Measurements from ENCODE around the gene PCA3.

The PCA3 gene

DNA sequence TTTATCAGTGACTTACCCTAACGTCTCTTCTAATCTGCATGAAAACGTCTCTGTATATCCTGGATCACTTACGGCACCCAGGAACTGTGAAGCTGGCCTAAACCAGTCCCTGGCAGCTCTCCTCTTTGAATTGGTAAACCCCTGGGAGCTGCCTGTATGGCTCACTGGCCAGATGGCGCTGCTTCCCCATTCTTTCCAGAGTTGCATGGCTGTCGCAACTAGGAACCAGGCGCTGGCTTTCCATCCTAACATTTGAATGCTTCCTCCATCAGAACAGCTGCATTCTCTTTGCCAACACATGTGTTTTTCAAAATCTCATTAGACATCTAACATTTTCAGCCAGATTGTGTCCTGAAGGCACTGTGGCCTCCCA lies 8.0 kb upstream of the PCA3 start:
- no peak for DNase-seq (ENCODE audit: extremely low read depth in 1 of 2, low read depth in 1 of 2)

DNA sequence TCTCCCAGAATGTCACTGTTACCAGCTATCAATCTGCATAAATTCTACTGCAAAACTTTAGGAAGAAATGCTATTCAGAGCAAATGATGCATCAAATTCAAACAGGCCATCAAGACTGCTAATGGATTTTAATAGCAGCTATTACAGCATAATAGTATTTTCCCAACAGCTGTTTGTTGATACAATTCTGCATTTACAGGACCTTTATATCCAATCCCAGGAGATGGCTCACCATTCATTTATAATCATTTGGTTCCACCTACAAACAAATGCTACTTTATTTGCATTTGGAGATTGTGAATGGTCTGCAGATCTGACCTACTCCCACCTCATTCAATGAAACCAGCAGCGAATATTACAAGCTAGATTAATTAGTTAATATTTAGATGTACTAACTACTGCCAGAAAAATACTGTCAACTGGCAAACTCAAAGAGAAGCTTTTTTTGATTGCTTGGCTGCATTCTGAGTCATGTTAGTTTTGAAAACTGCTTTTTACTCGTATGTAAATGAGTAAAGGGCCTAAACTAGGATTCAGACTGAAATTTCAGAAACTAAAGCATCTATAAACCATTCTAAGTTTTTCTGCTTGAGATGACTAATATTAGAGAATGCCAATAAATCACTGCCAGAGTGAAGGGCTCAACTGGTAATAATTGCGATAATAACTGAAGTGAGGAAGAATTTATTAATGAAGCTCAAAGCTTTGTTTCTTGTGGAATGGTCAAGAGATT lies 7.1 kb upstream of the PCA3 start:
- DNase-seq (ENCODE audit: extremely low read depth in 1 of 2, low read depth in 1 of 2) = no peak

DNA sequence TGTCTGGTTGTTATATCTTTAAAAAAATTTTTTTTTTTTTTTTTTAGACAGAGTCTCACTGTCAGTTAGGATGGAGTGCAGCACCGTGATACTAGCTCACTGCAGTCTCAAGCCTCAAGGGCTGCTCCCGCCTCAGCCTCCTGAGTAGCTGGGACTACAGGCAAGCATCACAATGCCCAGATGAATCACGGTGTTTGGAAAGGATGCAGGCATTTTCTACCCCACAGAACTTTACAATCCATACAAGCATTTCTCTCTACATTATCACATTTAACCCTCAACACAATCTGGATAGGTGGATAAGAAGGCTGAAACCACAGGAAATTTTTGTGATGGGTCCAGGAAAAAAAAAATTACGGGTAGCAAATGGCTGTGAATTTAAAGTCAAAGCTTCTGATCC lies 5.8 kb upstream of the PCA3 start:
- DNase-seq (ENCODE audit: extremely low read depth in 1 of 2, low read depth in 1 of 2) = no peak

DNA sequence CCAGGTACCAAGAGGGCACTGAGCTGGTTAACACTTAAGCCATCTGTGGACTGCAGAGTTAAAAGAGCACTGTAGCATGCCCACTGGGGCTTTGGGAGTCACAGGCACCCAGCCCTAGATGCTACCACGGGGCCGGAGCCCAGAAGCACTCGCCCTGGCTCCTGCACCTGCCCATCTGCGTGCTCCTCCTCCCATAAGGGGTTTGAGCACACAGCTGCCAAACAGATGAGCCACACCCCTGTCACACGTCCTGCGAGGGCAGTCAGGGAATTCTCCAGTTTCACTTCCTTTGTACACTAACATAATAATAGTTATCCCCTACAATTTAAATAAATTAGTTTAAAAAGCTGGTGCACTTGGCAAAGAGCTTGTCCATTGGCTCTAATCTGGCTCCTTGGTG lies 4.5 kb upstream of the PCA3 start:
- no peak for DNase-seq (ENCODE audit: extremely low read depth in 1 of 2, low read depth in 1 of 2)

DNA sequence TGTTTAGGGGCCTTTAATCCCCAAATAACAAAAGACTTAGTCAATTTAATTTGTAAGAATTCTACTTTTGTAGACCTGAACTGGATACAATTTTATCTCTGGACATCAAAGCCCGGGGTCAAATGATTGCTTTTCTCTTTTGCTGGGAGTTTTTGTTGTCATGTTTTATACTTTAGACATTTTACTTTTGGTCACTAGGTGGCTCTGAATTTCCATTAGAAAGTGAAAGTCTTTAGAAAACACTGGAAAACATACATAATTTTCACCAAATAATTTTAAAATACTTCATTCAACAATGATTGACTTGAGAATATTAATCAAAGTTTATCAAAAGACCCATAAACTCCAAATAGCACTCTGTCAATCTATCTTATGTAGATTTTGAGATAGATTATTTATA lies 2.8 kb upstream of the PCA3 start:
- no peak for DNase-seq (ENCODE audit: extremely low read depth in 1 of 2, low read depth in 1 of 2)

DNA sequence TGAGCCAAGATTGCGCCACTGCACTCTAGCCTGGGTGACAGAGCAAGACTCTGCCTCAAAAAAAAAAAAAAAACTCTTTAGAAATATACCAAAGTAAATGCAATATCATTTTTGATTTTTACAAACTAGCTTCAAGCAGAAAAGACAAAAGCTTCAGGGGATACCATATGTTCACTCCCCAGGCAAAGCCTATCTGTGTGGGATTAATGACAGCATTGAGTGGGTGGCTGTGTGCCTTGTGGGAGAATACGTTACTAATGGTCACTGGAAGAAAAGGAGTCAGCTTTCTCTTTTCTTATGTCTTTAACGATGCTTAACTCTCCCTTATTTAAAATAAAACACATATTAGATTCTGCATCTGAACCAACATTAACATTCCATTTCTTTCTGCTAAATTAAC lies 1.9 kb downstream of the PCA3 start:
- no peak for DNase-seq (ENCODE audit: extremely low read depth in 1 of 2, low read depth in 1 of 2)

DNA sequence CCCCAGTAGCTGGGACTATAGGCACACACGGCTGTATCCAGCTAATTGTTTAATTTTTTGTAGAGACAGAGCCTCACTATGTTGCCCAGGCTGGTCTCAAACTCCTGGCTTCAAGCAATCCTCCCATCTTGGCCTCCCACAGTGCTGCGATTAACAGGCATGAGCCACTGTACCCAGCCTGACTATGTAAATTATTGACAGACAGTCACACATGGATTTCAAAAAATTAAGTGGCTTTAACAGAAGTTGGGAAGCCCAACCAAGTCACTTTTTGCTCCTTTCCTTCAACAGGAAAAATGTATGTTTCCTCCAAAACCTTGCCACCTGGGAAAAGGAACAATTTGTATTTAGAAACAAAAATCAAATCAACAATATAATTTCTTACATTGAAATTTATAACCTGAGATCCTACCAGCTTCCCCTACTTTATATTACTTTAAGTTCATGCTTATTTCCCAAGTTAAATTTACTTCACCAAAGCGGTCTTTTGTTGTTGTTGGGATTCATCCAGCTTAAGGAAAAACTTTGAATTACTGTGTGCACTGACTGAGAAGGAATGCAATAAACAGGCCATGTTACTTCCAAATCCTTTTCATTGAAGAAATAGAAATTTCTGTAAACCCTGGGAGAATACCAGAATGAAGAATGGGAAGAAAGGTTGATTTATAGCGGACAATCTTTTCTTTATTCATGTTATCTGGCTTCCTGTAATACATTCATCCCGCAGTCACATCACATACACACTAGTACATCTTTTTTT lies 8.6 kb downstream of the PCA3 start:
- DNase-seq (ENCODE audit: extremely low read depth in 1 of 2, low read depth in 1 of 2) = no peak

DNA sequence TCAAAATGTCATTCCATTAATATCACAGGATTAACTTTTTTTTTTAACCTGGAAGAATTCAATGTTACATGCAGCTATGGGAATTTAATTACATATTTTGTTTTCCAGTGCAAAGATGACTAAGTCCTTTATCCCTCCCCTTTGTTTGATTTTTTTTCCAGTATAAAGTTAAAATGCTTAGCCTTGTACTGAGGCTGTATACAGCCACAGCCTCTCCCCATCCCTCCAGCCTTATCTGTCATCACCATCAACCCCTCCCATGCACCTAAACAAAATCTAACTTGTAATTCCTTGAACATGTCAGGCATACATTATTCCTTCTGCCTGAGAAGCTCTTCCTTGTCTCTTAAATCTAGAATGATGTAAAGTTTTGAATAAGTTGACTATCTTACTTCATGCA lies 20.6 kb downstream of the PCA3 start:
- DNase-seq (ENCODE audit: extremely low read depth in 1 of 2, low read depth in 1 of 2) = no peak

DNA sequence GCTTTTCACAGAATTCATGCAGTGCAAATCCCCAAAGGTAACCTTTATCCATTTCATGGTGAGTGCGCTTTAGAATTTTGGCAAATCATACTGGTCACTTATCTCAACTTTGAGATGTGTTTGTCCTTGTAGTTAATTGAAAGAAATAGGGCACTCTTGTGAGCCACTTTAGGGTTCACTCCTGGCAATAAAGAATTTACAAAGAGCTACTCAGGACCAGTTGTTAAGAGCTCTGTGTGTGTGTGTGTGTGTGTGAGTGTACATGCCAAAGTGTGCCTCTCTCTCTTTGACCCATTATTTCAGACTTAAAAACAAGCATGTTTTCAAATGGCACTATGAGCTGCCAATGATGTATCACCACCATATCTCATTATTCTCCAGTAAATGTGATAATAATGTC lies 21.3 kb downstream of the PCA3 start:
- DNase-seq (ENCODE audit: extremely low read depth in 1 of 2, low read depth in 1 of 2) = no peak

DNA sequence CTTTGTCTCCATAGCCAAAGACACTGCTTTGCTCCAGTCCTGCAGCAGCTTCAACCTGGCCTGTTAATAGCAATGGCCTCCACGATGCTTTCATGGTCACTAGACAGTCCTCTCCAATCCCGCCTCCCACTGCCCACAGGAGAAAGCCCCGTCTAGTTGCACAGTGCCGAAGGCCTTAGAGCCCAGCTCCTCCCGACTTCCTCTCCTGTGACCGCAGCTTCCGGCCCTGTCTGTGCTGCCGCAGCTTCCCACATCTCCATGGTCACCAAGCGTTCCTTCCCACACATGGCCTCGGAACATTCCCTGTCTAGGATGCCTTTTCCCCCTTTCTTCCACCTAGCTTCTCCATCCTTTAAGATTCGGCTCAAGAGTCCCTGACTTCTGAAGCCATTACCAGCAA lies 23.4 kb downstream of the PCA3 start:
- no peak for DNase-seq (ENCODE audit: extremely low read depth in 1 of 2, low read depth in 1 of 2)

DNA sequence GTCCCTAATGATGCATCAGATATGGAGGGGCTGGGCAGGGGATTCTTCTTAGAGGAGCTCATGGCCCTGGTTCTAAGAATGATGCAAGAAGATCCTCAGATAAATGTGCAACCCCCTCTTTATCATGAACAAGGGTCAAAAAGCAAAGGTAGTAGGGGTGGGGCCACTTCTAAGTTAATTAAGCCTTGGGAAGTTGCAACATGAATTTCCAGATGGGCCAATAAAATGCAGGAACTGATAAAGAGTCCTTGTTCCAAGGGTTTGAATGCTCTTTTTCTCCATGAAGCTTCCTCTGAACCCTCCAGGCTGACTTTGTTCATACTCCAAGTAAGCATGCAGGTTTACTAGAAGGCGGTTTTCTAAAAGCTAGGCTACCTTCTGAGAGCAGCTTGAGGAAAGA lies 25.6 kb downstream of the PCA3 start:
- DNase-seq (ENCODE audit: extremely low read depth in 1 of 2, low read depth in 1 of 2) = no peak

DNA sequence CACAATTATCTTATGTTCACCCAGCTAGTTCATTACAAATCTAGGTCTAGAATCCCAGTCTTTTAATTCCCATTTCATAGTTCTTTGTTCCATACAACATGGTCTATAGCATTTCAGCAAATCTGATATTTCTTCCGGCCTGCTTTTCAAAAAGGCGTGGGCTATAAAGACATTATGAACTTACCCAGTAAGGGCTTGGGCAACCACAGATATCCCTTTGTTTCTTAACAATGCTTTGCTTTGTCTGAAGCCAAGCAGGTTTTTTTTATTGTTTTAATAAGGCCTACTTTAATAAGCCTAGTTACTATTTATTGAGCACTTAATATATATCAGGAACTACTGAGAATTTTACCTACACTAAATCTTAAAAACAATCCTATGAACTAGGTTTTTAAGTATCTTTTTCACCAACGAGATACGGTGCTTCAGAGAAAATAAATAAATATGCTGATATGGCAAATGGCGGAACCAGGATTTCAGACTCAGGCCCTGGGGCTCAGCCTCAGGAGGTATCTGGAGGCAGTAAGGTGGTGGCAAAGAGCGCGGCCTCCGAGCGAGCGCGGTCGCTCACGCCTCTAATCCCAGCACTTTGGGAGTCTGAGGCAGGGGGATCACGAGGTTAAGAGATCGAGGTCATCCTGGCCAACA lies 29.7 kb downstream of the PCA3 start:
- no peak for DNase-seq (ENCODE audit: extremely low read depth in 1 of 2, low read depth in 1 of 2)

DNA sequence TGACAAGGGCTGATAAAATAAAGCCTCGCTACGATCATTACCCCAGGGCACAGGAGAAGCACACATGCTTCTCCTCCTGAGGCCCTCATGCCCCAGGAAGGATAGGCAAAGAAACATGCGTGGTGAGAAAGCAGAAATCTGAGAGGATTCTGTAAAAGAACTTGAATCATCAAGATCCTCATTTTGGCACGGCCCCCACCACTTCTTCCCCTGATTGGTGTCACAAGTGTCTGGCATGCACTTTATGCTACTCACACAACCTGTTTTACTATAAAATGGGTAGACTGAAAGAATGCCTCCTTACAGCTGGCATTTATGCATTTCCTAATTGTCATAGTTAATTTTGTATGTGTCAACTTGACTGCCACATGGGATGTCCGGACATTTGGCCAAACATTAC lies 32.1 kb downstream of the PCA3 start:
- no peak for DNase-seq (ENCODE audit: extremely low read depth in 1 of 2, low read depth in 1 of 2)

DNA sequence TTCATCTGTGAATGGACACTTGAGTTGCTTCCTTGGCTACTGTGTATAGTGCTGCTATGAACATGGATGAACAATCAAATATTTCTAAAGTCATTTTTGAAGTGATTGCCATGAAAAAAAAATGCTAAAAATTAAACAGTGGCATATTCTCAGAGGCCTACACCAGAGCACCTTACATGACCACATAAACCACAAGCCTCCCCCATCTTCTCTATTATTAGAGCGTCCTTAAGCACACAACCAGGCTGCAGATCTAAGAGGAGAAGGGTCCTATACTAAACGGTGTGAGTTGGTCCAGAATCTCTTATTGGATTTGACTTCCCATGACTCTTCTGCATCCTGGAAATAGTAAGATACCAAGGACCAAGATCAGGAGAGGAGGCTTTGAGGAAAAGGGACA lies 34.3 kb downstream of the PCA3 start:
- no peak for DNase-seq (ENCODE audit: extremely low read depth in 1 of 2, low read depth in 1 of 2)

DNA sequence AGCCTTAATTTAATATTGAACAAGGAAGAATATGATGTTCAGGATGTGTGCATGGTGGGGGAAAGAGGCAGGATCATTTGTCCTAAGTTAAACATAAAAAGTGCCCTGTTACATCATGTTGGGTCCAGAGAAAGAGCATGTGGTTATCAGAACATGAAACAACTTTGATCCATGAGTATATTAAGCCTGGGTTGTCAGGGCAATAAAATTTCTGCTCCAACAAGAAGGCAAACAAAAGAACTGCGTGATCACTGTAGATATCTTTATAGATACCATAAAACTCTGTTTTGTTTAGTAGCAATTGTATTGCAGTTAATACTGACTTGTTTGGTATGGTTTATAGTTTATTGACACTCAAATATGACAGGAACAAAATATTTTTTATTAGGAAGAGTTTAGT lies 35.2 kb downstream of the PCA3 start:
- DNase-seq (ENCODE audit: extremely low read depth in 1 of 2, low read depth in 1 of 2) = no peak

DNA sequence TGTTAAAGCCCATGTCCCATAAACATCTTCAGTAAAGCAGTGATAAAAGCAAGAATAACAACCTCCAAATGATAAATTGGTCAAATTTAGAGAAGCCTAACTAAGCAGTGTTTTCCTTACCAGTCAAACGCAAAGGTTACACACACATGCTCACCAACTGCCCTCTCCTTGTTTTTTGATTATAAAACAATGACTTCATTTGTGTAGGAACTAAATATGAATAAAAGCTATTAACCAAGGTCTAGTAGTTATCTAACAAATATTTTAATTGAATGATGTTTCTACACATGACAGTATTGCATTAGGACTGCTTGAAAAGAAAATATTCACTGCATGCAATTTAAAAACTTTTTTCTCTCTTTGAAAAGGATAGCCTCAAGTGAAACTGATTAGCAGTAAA lies 36.7 kb downstream of the PCA3 start:
- DNase-seq (ENCODE audit: extremely low read depth in 1 of 2, low read depth in 1 of 2) = no peak

DNA sequence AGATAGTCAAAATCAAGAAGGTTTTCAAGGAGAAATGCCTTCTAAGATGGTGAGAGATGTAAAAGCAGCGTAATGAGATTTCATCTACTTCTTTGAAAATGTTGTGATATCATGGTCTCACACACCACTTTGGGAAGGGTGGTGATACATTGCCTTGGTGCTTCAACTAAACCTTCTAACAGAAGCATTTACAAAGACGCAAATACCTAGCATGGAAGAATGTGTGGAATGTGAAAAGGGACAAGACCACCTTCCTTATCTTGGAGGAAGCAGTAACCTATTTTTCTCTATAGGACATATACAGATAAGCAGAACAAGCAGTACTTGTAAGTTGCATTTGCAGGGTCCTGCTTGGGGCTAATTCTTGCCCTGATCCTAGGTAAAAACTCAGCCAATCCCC lies 38.8 kb downstream of the PCA3 start:
- no peak for DNase-seq (ENCODE audit: extremely low read depth in 1 of 2, low read depth in 1 of 2)

DNA sequence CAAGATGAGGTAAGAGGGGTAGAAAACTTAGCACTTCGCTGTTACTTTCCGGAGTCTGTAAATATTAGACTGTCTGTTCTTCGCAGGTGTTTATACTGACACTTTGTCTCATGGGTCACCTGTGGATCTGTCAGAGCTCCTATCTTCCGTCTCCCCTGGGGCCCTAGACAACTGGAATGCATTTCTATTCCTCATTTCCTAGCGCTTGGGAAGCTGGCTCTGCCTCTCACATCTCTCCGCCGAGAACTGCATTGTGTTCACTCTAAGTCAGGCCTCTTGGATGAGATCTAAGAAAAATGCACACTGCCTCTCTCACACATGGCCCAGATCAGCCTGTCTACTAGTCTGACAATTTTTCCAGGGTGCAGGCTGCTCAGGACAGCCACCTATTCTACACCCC lies 39.5 kb downstream of the PCA3 start:
- DNase-seq (ENCODE audit: extremely low read depth in 1 of 2, low read depth in 1 of 2) = no peak

DNA sequence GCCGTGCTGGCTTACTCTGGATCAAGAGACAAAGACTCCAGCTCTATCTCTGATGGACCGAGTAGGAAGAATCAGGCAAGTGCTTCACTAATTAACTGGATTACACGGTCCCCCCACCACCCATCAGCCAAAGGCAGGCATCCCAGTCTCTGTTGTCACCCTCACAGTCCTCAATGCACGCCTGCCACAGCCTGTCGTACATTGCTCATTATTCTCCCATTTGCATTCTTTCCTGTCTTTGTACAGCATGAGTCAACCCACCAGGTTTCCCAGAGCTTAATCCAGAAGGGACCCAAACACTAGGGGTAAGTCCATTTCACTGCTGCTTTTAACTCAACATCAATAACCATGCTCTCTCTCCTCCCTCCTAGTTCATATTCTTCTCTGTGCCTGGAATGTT lies 44.4 kb downstream of the PCA3 start:
- no peak for DNase-seq (ENCODE audit: extremely low read depth in 1 of 2, low read depth in 1 of 2)

DNA sequence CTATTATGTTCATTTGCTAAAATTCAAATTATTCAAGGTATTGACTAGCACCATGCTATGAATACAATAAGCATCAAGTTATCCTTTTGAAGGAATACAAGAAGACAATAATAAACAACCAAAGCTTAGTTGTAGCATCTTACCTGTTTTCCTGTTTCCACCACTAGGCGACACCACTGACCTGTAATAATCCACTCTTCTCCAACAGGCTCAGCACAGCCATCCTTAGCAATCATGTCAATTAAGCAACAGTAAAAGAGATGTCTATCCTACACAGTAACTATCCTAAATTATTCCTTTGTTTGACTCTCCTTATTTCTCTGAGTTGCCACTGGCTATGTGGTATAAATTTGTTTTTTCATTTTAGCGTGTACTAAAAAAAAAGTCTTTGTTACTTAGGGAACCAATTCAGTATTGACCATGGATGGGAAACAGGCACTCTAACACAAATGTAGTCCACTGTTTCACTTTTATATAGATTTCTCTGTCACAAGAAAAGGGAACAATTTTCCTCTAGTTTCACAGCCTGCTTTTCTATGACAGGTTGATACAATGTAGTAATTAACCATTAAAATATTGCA lies 46.2 kb downstream of the PCA3 start:
- DNase-seq (ENCODE audit: extremely low read depth in 1 of 2, low read depth in 1 of 2) = no peak

DNA sequence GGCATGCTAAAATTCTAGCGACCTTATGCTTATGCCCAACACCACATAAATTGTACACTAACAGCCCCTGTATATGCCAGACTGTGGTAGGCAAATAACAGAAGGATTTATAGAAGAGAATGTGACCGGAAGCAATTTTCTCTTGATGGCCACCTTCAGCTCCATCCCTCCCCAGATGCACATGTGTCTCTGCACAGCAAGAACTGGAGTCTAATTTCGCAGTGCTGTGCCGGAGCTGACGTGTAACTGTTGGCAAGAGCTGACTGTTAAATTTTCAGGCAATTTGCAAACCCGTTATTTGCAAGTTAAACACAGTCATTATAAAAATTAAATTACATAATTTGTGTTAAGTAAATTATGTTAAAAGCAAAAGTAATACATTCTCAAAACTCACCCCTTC lies 48.4 kb downstream of the PCA3 start:
- no peak for DNase-seq (ENCODE audit: extremely low read depth in 1 of 2, low read depth in 1 of 2)

DNA sequence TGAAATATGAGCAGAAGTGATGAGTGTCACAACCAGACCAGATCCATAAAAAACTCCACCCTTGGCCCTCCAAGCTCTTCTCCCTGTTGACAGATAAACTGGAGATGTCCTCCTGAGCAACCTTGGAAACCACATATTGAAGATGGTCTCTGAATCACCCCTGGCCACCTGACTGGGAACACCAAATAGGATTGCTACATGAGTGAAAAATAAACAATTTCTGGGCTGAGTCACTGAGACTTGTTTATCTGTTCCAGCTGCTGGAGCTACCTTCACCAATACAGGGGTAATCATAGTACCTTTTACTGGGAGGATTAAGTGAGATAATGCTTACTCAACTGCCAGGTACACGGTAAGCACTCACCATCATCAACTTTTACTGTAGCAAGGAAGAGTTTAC lies 53.3 kb downstream of the PCA3 start:
- no peak for DNase-seq (ENCODE audit: extremely low read depth in 1 of 2, low read depth in 1 of 2)

Data from stimulated activated CD8-positive, alpha-beta memory T cell treated with anti-CD3 and anti-CD28 coated beads, Interleukin-7, amount 100 ng/mL, for 48 hours (primary cell).